ENCODE results near the gene ABHD2.
"Not testable (repeated sequence)": the region's sequence is repeated elsewhere in the genome, so short reads cannot be mapped to it uniquely, and the experiment has no call there.

ABHD2 gene

GRCh38 chr15:89075101-89075640, 13.1 kb upstream of the ABHD2 start:
- no peak for DNase-seq

- DNase-seq = no peak
These were observed 12.4 kb upstream of the ABHD2 start for GRCh38 chr15:89075846-89076245.

GRCh38 chr15:89077750-89078149, 10.5 kb upstream of the ABHD2 start:
- no peak for DNase-seq

GRCh38 chr15:89078851-89079810, 9.1 kb upstream of the ABHD2 start:
- no peak for DNase-seq

- no peak for DNase-seq
These were observed 6.4 kb upstream of the ABHD2 start for GRCh38 chr15:89081878-89082277.

GRCh38 chr15:89083246-89083645, 5.0 kb upstream of the ABHD2 start:
- no peak for DNase-seq

- DNase-seq = no peak
These were observed 2.8 kb upstream of the ABHD2 start for GRCh38 chr15:89085289-89085926.

- DNase-seq = not testable (repeated sequence)
These were observed 2.3 kb upstream of the ABHD2 start for GRCh38 chr15:89085933-89086332.

GRCh38 chr15:89086390-89086789, 1.9 kb upstream of the ABHD2 start:
- not testable (repeated sequence) for DNase-seq

GRCh38 chr15:89087161-89087829, 961 bp upstream of the ABHD2 start:
- DNase-seq = no peak

GRCh38 chr15:89088605-89089315, 504 bp downstream of the ABHD2 start:
- DNase-seq = no peak

- no peak for DNase-seq
These were observed 1.3 kb downstream of the ABHD2 start for GRCh38 chr15:89089316-89090230.

- DNase-seq = no peak
These were observed 2.8 kb downstream of the ABHD2 start for GRCh38 chr15:89090791-89091626.

- no peak for DNase-seq
These were observed 3.5 kb downstream of the ABHD2 start for GRCh38 chr15:89091627-89092220.

- no peak for DNase-seq
These were observed 5.3 kb downstream of the ABHD2 start for GRCh38 chr15:89093509-89093908.

GRCh38 chr15:89095073-89095472, 6.8 kb downstream of the ABHD2 start:
- DNase-seq = no peak

GRCh38 chr15:89095556-89095955, 7.3 kb downstream of the ABHD2 start:
- no peak for DNase-seq

GRCh38 chr15:89096664-89097063, 8.4 kb downstream of the ABHD2 start:
- DNase-seq = no peak

GRCh38 chr15:89097313-89097712, 9.1 kb downstream of the ABHD2 start:
- DNase-seq = no peak

- no peak for DNase-seq
These were observed 10.0 kb downstream of the ABHD2 start for GRCh38 chr15:89098281-89098680.
